ENCODE data around the gene ARL16.

Gene ARL16

DNA sequence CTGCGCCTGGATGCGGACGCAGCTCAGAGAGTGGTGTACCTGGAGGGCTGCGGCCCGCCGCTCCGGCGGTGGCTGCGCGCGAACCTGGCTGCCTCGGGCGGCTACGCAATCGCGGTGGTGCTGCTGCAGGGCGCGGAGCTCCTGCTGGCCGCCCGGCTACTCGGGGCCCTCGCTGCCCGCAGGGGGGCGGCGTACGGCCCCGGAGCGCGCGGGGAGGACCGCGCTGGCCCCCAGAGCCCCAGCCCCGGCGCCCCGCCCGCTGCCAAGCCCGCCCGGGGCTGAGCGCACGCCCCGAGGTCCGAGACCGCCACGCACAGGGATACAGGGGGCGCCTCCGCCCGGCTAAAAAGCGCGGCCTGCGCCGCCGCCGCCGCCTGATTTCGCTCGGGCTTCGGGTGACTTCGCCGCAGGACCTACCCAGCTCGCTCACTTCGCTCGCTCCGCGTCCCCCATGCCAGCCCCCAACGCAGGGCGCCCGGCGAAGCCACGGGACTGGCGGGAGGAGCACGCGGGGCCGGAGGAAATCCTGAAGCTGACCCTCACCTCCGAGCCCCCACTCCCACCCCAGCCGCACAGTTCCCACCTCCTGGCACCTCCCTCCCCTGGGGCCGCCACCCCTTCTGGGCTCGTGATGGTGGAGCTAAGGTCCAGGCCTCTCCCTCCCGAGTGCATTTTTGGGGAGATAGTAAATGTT, 35.4 kb downstream of the ARL16 start:
- H3K4me3 ChIP-seq (ENCODE audit: low read depth, low read length), result peak overlapping the region; percentile 20

- H3K4me3 ChIP-seq (ENCODE audit: low read depth, low read length), result peak overlapping the region; percentile 20
Measured at GRCh38 chr17:81647640-81648012, 36.0 kb downstream of the ARL16 start.

GRCh38 chr17:81646869-81647600, 36.6 kb downstream of the ARL16 start:
- no peak overlapping the region for H3K4me3 ChIP-seq (ENCODE audit: low read depth, low read length)

- H3K4me3 ChIP-seq (ENCODE audit: low read depth, low read length), result no peak overlapping the region
Measured at GRCh38 chr17:81644976-81645952, 38.3 kb downstream of the ARL16 start.

GRCh38 chr17:81644496-81644895, 39.1 kb downstream of the ARL16 start:
- no peak overlapping the region for H3K4me3 ChIP-seq (ENCODE audit: low read depth, low read length)

GRCh38 chr17:81641825-81642489, 41.6 kb downstream of the ARL16 start:
- no peak overlapping the region for H3K4me3 ChIP-seq (ENCODE audit: low read depth, low read length)

DNA sequence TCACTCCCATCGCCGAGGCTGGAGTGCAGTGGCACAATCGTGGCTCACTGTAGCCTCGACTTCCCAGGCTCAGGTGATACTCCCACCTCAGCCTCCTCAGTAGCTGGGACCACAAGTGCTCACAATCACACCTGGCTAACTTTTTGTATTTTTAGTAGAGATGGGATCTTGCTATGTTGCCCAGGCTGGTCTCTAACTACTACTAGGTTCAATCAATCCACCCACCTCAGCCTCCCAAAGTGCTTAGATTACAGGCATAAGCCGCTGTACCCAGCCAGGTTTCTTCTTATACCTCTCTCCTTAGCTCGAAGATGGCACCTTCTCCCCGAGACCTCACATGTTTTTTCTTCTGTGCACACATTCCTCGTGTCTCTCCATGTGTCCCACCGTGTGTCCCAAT, 43.6 kb downstream of the ARL16 start:
- no peak overlapping the region for H3K4me3 ChIP-seq (ENCODE audit: low read depth, low read length)

DNA sequence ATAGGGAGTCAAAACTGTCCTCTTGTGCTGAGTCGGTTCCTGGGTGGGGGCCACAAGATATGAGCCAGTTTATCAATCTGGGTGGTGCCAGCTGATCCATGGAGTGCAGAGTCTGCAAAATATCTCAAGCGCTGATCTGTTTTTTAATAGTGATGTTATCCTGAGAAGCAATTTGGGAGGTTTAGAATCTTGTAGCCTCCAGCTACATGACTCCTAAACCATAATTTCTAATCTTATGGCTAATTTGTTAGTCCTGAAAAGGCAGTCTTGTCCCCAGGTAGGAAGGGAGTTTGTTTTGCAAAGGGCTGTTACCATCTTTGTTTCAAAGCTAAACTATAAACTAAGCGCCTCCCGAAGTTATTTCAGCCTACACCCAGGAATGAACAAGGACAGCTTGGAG, 44.9 kb downstream of the ARL16 start:
- no peak overlapping the region for H3K4me3 ChIP-seq (ENCODE audit: low read depth, low read length)

- peak within 1 kb of the TSS; percentile 94 for H3K4me3 ChIP-seq (ENCODE audit: low read depth, low read length)
Measured at GRCh38 chr17:81636505-81637288, 46.9 kb downstream of the ARL16 start, which contains the start of the genes NPLOC4 and TSPAN10. TSS of gene NPLOC4 (minus strand) at chr17:81637112. CDS start at chr17:81636930, 182 bp downstream. TSS of gene TSPAN10 (plus strand) at chr17:81637196. CDS start at chr17:81642413, 5,217 bp downstream.

DNA sequence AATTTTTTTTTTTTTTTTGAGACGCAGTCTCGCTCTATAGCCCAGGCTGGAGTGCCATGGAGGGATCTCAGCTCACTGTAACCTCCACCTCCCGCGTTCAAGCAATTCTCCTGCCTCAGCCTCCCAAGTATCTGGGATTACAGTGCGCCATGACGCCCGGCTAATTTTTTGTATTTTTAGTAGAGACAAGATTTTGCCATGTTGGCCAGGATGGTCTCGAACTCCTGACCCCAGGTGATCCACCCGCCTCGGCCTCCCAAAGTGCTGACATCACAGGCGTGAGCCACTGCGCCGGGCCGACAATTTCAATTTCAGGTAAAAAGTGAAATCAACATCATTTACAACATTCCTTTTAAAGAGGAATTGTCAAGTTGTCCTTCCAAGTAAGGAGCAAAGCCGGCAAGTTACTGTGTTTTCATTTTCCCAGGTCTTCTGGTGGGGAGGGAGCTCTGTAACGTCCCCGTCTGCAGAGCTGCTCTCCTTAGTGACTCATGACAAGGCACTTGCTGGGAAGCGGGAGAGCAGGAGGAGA, 47.6 kb downstream of the ARL16 start:
- H3K4me3 ChIP-seq (ENCODE audit: low read depth, low read length), result peak overlapping the region; percentile 94

DNA sequence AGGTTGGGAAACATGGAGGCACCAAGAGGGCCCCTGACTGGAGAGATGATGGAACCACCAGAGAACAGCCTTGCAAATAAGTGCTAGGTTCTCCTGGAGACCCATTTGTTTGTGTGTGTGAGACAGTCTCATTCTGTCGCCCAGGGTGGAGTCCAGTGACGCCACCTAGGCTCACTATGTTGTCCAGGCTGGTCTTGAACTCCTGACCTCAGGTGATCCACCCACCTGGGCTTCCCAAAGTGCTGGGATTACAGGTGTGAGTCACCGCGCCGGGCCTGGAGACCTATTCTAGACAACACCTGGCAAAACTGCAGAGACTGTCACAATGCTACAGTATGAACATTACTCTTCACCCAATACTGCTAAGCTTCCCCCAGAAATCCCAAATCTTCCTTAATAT, 48.2 kb downstream of the ARL16 start:
- no peak overlapping the region for H3K4me3 ChIP-seq (ENCODE audit: low read depth, low read length)

DNA sequence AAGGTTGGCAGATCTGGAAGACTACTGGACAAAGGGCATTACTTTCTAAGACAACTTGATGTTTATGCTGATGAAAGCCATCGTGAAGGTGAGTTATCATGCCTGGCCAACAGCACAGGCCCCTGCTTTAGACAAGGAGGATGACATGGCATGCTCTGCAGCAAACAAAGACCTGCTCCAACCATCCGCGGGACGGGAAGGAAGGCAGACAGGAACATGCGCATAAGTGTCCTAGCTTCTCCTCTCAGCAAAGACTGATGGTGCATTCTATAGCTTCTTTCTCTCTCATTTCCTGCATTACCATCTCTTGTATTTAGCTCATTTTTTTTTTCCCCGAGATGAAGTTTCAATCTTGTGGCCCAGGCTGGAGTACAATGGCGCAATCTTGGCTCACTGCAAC, 52.1 kb downstream of the ARL16 start:
- H3K4me3 ChIP-seq (ENCODE audit: low read depth, low read length), result no peak overlapping the region

Measured in iPS-11a (cell line).